HG03460 (cell line): ENCODE data around the gene FRMPD2.
"Not testable (repeated sequence)": the region's sequence is repeated elsewhere in the genome, so short reads cannot be mapped to it uniquely, and the experiment has no call there.

ENCODE experiments used
- ATAC-seq: cut with Tn5 transposase; IDR thresholded peaks from one replicate; pipeline ENCODE4 v1.9.1; 2021; ENCODE audit not compliant: unreplicated experiment

FRMPD2 gene

GRCh38 chr10:48290286-48290685 lies 15.8 kb upstream of the FRMPD2 start:
- ATAC-seq = no peak

DNA sequence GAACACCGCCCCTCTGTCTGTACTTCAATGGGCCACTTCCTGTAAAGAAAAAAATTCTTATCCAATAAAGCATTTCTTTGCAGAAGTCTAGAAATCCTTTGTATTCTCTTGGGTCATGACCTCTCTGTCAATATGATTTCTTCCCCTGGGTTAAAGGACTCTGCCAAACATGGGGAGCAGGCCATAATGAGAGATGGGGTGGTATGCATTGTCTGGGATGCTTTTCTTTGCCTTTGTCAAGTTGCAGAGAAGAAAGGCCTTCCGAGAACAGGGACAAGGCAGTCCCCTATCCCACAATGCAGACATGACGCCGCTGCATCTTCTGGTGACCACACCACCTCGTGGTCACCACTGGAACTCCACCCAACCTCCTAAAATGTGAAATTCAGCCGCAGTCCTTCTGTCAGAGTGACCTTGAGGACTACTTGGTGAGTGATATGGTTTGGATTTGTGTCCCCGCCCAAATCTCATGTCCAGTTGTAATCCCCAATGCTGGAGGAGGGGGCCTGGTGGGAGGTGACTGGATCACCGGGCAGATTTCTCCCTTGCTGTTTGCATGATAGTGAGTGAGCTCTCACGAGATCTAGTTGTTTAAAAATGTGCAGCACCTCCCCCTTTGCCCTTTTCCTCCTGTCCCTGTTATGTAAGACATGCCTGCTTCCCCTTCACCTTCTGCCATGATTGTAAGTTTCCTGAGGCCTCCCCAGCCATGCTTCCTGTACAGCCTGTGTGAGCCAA lies 15.2 kb upstream of the FRMPD2 start:
- no peak for ATAC-seq

GRCh38 chr10:48288661-48289060 lies 14.2 kb upstream of the FRMPD2 start:
- ATAC-seq = no peak

DNA sequence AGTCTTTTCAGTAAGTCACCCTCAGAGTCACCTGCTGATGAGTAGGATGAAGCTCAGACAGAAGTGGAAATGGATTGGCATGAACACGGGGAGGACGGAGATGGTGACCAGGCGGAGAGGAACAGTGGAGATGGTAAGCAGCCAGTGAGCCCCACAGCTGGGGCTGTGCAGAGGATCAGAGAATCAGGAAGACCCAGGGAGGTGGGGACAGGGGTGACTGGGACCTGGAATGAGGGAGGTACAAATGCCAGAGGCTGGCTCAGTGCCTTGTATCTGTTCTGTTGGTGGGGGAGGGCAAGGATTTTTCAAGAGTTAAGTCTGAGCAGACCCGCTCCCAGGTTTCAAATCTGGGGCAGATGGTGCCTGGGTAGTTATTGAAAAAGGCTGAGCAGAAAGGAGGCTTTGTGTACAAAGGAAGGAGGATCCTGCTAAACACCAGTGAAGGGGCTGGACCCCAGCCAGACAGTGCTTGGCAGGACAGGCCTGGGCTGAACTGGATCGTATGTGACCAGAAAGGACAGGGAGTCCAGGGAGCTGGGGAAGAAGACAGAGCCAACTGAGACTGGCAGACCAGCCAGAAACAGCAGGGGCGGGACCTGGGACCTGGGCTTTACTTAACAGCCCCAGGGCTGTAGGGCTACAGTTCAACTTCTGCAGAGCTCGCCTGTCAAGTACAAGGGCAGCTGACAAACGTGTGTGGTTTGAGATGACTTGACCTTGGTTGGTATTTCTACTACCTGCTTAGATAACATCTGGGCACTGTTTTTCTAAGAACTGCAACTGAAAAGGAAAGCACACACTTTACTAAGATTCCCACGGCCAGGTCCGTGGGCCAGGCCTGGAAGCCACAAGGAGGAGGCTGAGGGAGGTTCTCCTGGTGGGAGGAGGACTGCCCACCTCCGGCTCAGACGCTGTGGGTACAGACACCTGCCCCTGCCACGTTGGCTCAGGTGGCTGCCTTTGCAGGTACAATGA lies 13.2 kb upstream of the FRMPD2 start:
- ATAC-seq = peak; percentile 60

GRCh38 chr10:48286356-48286755 lies 11.9 kb upstream of the FRMPD2 start:
- no peak for ATAC-seq

DNA sequence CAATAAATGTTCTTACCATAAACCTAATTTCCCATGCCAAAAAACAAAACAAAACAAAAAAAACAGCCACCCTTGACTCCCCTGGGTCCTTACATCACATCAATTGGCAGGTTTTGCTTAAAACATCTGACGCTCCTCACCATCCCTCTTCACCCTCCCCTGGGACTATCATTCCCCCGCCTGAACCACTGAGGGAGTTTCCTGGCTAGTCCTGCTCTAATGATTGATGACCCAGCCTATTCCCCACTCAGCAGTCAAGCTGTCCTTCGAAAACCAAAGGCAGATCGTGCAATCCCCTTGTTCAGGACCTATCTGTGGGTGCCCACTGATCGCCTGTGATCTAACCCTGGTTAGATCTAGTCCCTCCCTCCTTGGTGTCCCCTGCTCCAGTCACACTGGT lies 11.2 kb upstream of the FRMPD2 start:
- no peak for ATAC-seq

DNA sequence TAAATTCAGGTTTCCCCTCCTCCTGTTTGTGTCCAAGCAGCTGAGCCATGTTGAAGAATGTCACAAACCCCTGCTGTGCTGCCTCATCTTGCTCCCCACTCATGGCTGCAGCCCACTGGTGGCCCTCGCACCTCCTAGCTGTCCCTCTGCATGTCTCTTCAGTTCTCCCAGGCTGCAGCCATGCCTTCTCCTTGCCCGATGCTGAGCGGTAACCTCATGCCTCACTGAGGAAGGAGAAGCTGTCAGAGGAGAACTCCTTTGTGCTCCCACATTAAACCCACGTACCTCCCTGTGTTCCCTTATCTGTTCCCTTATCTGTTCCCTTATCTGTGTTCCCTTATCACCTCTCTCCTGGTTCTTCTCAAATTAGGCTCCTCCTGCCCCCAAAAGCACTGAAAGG lies 10.3 kb upstream of the FRMPD2 start:
- no peak for ATAC-seq

DNA sequence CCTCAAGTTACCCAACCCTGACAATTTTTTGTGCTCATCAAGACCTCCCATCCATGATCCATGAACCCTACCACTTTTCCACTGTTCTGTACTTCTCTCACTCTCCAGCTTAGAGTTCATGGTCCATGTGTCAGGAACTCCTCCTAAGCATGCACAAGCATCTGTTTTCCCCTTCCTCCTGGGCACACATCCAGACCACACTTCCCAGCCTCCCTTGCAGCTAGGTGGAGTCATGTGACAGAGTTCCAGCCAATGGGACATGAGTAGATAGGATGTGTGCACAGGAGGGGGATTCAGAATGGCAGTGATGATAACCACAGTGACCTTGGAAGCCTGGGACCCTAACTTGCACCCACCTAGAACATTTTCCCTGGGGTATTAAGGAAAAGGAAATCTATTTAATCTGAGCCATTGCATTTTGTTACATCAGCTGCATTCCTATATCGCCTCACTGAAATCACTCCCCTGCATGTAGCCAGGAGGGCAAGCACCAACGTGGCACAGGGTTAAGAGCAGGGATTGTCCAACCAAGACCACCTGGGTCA lies 9.6 kb upstream of the FRMPD2 start:
- ATAC-seq = no peak

DNA sequence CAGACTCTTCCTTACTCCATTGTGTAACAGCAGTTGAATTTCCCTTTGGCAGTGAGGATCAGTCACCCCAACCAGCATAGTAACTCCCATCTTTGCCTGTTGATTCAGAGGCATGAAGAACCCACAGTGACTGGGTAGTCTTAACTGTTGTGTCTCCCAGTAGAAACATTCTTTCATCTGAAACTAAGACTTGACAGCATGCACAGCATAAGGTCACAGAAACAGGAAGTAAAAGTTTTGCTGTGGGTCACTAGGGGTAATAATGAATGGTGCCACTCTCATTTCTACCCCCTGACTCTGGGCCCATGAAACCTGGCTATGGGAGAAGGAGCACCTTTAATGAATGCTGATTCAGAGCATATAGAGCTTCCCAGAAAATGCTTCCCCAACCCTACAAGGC lies 8.3 kb upstream of the FRMPD2 start:
- peak; percentile 51 for ATAC-seq

DNA sequence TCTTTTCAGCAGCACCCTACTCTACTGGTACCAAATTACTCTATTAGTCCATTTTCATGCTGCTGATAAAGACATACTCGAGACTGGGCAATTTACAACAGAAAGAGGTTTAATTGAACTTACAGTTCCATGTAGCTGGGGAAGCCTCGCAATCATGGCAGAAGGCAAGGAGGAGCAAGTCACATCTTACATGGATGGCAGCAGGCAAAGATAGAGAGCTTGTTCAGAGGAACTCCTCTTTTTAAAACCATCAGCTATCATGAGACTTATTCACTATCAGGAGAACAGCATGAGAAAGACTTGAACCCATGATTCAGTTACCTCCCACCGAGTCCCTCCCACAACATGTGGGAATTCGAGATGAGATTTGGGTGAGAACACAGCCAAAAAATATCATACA lies 7.2 kb upstream of the FRMPD2 start:
- not testable (repeated sequence) for ATAC-seq

DNA sequence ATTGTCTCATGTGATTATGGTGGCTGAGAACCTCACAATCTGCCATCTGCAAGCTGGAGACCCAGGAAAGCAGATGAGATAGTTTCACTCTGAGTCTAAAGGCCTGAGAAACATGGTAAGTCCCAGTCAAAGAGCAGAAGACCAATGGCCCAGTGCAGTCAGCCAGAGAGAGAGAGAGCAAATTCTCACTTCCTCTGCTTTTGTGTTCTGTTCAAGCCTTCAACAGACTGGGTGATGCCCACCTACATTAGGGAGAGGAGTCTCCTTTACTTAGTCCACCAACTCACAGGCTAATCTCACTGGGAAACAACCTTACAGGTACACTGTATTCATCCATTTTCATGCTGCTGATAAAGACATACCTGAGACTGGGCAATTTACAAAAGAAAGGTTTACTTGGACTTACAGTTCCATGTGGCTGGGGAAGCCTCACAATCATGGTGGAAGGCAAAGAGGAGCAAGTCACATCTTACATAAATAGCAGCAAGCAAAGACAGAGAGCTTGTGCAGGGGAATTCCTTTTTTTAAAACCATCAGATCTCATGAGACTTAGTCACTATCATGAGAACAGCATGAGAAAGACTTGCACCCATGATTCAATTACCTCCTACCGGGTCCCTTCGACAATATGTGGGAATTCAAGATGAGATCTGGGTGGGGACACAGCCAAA lies 4.7 kb upstream of the FRMPD2 start:
- peak; percentile 86 for ATAC-seq

GRCh38 chr10:48277093-48277492 lies 2.6 kb upstream of the FRMPD2 start:
- ATAC-seq = no peak

DNA sequence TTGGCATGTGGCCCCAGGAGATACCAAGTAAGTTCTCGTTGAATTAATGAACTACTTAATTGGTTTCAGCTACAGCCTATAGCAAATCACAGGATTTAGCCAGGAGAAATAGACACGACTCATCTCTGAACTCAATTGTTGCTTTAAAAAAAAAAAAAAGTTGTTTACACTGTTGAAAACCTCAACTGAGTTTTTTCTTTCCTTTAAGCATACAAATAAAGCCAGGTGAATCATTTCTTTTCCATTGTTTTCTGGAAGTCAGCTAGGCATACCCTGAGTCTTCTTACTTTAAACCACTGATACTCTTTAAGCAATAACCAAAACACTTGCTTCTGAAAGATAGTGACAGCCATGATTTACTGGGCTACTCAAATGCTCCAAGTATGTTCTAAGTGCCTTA lies 755 bp downstream of the FRMPD2 start:
- no peak for ATAC-seq

GRCh38 chr10:48272682-48273081 lies 1.8 kb downstream of the FRMPD2 start:
- ATAC-seq = no peak

- ATAC-seq = no peak
Measured at GRCh38 chr10:48271047-48271730, 3.3 kb downstream of the FRMPD2 start.

- no peak for ATAC-seq
Measured at GRCh38 chr10:48266528-48266927, 8.0 kb downstream of the FRMPD2 start.

DNA sequence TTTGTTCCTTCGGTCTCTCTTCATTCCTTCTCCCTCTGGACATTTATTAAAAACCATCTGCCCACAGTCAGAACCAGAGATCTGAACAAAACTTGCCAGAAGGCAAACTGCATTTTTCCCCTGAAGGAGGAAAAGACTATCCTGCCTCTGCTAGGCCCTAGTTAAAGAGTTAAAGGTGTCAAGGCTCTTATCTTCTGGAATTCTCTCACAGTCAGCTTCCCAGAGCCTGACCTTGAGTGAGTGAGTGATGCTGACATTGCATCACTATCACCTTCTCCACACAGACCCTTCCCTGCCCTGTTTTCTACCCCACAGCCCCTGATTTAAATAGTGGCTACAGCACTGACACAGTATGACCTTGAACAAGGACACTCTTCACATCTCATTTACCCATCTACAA lies 16.4 kb downstream of the FRMPD2 start:
- ATAC-seq = no peak

DNA sequence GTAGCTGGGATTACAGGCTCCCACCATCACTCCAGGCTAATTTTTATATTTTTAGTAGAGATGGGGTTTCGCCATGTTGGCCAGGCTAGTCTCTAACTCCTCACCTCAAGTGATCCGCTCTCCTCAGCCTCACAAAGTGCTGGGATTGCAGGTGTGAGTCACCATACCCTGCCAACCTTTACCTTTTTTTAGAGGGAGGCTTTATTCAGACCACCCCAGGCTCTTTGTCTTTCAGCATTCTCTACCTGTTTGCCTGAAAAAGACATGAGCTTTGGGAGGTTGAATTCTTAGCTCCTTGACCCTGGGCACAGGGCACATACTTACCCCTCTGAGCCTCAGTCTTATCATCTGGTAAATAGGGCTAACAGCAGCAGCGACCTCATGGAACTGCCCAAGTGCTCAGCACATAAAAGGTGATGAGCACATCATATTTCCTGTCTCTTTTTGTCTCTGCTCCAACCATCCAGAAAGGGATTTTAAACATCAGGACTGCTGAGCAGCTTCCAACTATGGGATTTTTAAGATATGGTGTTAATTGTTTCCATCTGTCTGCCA lies 17.0 kb downstream of the FRMPD2 start:
- no peak for ATAC-seq

DNA sequence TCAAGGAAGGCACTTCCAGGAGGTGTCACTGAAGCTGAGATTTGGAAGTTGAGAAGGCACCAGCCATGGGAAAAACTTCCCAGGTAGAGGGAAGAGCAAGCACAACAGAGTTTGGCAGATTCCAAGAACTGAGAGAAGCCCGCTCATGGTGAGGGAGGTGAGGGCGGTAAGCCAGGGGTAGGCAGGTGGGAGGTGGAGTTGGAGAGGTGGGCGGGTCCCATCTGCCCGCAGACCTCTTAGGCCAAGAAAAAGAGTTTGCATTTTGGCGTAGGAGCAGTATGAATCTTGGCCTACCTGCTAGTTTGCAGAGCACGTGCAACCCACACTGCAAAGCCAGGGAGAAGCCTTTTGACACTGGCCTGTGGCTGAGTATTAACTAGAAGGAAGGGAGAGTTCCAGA lies 18.8 kb downstream of the FRMPD2 start:
- ATAC-seq = no peak

DNA sequence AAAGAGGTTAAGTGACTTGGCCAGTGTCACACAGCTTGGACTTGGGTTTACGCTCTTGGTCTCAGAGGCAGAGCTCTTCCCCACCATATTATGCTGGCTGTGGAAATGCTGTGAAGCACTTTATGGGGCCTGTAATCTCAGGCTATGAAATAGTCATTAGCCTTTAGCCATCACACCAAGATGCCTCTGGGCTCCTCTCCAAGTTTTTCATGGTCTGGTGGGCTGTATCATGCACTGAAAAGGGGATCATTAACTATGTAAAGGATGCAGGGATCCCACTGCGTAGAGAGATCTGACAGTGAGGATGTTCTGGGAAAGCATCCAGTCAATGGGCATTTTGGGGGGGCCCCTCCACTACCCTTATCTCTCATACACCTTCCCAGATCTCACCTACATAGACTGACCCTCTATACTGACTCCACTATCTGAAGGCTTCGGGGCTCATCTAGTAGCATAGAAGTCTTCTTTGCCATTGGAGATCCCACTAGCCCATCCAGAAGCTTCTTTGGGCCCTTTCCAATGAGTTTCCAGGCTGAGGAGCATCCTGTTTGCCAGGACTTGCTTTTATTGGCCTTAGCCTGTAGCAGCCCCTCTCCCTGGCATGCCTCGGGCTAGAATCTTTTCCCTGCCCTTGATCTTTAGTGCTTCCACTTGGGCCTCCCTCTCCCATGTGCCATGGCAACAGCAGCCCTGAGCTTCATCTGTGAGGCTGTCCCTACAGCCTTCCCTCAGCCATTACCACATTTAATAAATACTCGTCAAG lies 19.6 kb downstream of the FRMPD2 start:
- ATAC-seq = no peak
